ENCODE results near the gene DNAH2.

DNAH2 gene

DNA sequence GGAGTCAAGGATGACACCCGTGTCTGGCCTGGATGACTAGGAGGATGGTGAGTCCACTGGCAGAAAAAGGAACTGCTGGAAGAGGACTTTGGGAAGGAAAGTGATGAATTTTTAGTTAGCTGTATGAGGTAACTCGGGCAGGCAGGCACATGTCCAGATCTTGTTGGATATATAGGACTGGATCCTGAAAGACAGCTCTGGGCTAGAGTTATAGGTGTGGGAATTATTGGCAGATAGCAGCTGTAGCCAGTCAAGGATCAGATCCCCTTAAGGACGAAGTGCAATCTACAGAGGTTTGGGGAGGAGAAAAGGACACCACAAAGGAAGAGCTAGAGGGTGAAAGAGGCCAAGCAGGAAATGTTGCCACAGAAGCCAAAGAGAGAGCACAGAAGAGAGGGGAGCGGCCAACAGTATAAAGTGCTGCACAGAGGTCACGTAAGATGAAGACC, 150.4 kb downstream of the DNAH2 start:
- Histone ChIP-seq H3K9me3 (ENCODE audit: insufficient read depth, low read length) (no peaks in the 10 kb centered on the region), H3K27me3 (ENCODE audit: low read depth, low read length) (no peaks in the 10 kb centered on the region), H3K4me1 (ENCODE audit: low read length) (no peaks in the 10 kb centered on the region), H3K36me3 (replicated peaks; ENCODE audit: low read depth, low read length) (no peaks in the 10 kb centered on the region), H3K9ac (ENCODE audit: low read length) (no peak overlapping the region), H3K4me2 (ENCODE audit: low read length) (no peak overlapping the region), H3K79me2 (ENCODE audit: low read length) (no peaks in the 10 kb centered on the region), H3K4me3 (ENCODE audit: low read length) (no peak overlapping the region), H4K20me1 (ENCODE audit: insufficient read depth, low read length) (no peaks in the 10 kb centered on the region), H2AFZ (ENCODE audit: low read depth, low read length) (no peak overlapping the region), H3K27ac (ENCODE audit: low read length) (no peak overlapping the region)
- no peak for TF ChIP-seq EZH2phosphoT487 (IDR thresholded peaks at IDR 0.05; ENCODE audit: low read depth)
- TF ChIP-seq, protein P1, sequence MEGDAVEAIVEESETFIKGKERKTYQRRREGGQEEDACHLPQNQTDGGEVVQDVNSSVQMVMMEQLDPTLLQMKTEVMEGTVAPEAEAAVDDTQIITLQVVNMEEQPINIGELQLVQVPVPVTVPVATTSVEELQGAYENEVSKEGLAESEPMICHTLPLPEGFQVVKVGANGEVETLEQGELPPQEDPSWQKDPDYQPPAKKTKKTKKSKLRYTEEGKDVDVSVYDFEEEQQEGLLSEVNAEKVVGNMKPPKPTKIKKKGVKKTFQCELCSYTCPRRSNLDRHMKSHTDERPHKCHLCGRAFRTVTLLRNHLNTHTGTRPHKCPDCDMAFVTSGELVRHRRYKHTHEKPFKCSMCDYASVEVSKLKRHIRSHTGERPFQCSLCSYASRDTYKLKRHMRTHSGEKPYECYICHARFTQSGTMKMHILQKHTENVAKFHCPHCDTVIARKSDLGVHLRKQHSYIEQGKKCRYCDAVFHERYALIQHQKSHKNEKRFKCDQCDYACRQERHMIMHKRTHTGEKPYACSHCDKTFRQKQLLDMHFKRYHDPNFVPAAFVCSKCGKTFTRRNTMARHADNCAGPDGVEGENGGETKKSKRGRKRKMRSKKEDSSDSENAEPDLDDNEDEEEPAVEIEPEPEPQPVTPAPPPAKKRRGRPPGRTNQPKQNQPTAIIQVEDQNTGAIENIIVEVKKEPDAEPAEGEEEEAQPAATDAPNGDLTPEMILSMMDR (IDR thresholded peaks at IDR 0.05; ENCODE audit: low read depth, low read length) = no peak

GRCh38 chr17:7873051-7873450, 155.5 kb downstream of the DNAH2 start:
- no peak overlapping the region for H3K9ac ChIP-seq (ENCODE audit: low read length)
- no peak overlapping the region for H2AFZ ChIP-seq (ENCODE audit: low read depth, low read length)
- no peak overlapping the region for H3K27ac ChIP-seq (ENCODE audit: low read length)
- no peak overlapping the region for H3K4me3 ChIP-seq (ENCODE audit: low read length)
- no peaks in the 10 kb centered on the region for H4K20me1 ChIP-seq (ENCODE audit: insufficient read depth, low read length)
- TF ChIP-seq, protein P1 (IDR thresholded peaks at IDR 0.05; ENCODE audit: low read depth, low read length) = no peak
- no peak for TF ChIP-seq EZH2phosphoT487 (IDR thresholded peaks at IDR 0.05; ENCODE audit: low read depth)
- H3K4me1 ChIP-seq (ENCODE audit: low read length) = no peaks in the 10 kb centered on the region
- no peaks in the 10 kb centered on the region for H3K9me3 ChIP-seq (ENCODE audit: insufficient read depth, low read length)
- no peaks in the 10 kb centered on the region for H3K27me3 ChIP-seq (ENCODE audit: low read depth, low read length)
- no peaks in the 10 kb centered on the region for H3K79me2 ChIP-seq (ENCODE audit: low read length)
- no peaks in the 10 kb centered on the region for H3K36me3 ChIP-seq (replicated peaks; ENCODE audit: low read depth, low read length)
- no peak overlapping the region for H3K4me2 ChIP-seq (ENCODE audit: low read length)

GRCh38 chr17:7875804-7876370, 158.3 kb downstream of the DNAH2 start:
- H3K4me2 ChIP-seq (ENCODE audit: low read length) = no peak overlapping the region
- H2AFZ ChIP-seq (ENCODE audit: low read depth, low read length) = no peak overlapping the region
- no peaks in the 10 kb centered on the region for H3K79me2 ChIP-seq (ENCODE audit: low read length)
- no peak for TF ChIP-seq EZH2phosphoT487 (IDR thresholded peaks at IDR 0.05; ENCODE audit: low read depth)
- TF ChIP-seq, protein P1 (IDR thresholded peaks at IDR 0.05; ENCODE audit: low read depth, low read length) = no peak
- H3K36me3 ChIP-seq (replicated peaks; ENCODE audit: low read depth, low read length) = no peaks in the 10 kb centered on the region
- no peaks in the 10 kb centered on the region for H3K9me3 ChIP-seq (ENCODE audit: insufficient read depth, low read length)
- no peaks in the 10 kb centered on the region for H4K20me1 ChIP-seq (ENCODE audit: insufficient read depth, low read length)
- H3K4me3 ChIP-seq (ENCODE audit: low read length) = no peak overlapping the region
- no peak overlapping the region for H3K27ac ChIP-seq (ENCODE audit: low read length)
- no peaks in the 10 kb centered on the region for H3K27me3 ChIP-seq (ENCODE audit: low read depth, low read length)
- no peak overlapping the region for H3K9ac ChIP-seq (ENCODE audit: low read length)
- peaks cover 13% of the 10 kb centered on the region for H3K4me1 ChIP-seq (ENCODE audit: low read length)

- TF ChIP-seq, protein P1 (IDR thresholded peaks at IDR 0.05; ENCODE audit: low read depth, low read length) = no peak
- no peak for TF ChIP-seq EZH2phosphoT487 (IDR thresholded peaks at IDR 0.05; ENCODE audit: low read depth)
- Histone ChIP-seq H3K79me2 (ENCODE audit: low read length) (no peaks in the 10 kb centered on the region), H3K4me1 (ENCODE audit: low read length) (peaks cover 20% of the 10 kb centered on the region), H3K4me2 (ENCODE audit: low read length) (no peak overlapping the region), H3K27me3 (ENCODE audit: low read depth, low read length) (no peaks in the 10 kb centered on the region), H2AFZ (ENCODE audit: low read depth, low read length) (no peak overlapping the region), H3K36me3 (replicated peaks; ENCODE audit: low read depth, low read length) (peaks cover 4% of the 10 kb centered on the region), H3K9me3 (ENCODE audit: insufficient read depth, low read length) (no peaks in the 10 kb centered on the region), H3K9ac (ENCODE audit: low read length) (no peak overlapping the region), H3K27ac (ENCODE audit: low read length) (no peak overlapping the region), H4K20me1 (ENCODE audit: insufficient read depth, low read length) (no peaks in the 10 kb centered on the region), H3K4me3 (ENCODE audit: low read length) (no peak overlapping the region)
Observed at GRCh38 chr17:7878234-7878633, 160.7 kb downstream of the DNAH2 start.

Data from OCI-LY3 (cell line).